Choroid plexus epithelial cell (primary cell): Measurements from ENCODE around the gene ZBTB7C.
A peak's percentile ranks its signal among the peaks of the same experiment; 100 is the strongest.

Experiments
- DNase-seq: peaks from one replicate; pipeline ENCODE4 v3.0.0-alpha.2; 2010; ENCODE audit warnings: low read depth
- H3K4me3 ChIP-seq: 2 replicates; pipeline ENCODE4 v1.5.1; 2011; ENCODE audit warnings: low read depth, mild to moderate bottlenecking, control low read depth, low read length, moderate library complexity
- CTCF ChIP-seq: conservative IDR thresholded peaks from 2 replicates; pipeline ENCODE4 v1.5.1; 2011; ENCODE audit warnings: low read depth, mild to moderate bottlenecking, control low read depth, inconsistent platforms, low read length, moderate library complexity

Gene ZBTB7C

GRCh38 chr18:48007381-48007780 is 401.8 kb downstream of the ZBTB7C start:
- DNase-seq: no peak
- TF ChIP-seq CTCF: no peak
- H3K4me3 ChIP-seq: no peak overlapping the region

GRCh38 chr18:48006415-48007175 is 402.6 kb downstream of the ZBTB7C start:
- H3K4me3 ChIP-seq: no peak overlapping the region
- no peak for TF ChIP-seq CTCF
- no peak for DNase-seq

GRCh38 chr18:48004577-48004976 is 404.6 kb downstream of the ZBTB7C start:
- DNase-seq: no peak
- H3K4me3 ChIP-seq: no peak overlapping the region
- TF ChIP-seq CTCF: no peak

GRCh38 chr18:48003426-48004349 is 405.5 kb downstream of the ZBTB7C start:
- DNase-seq: peak; percentile 79

GRCh38 chr18:48002933-48003365 is 406.2 kb downstream of the ZBTB7C start:
- TF ChIP-seq CTCF: no peak
- peak; percentile 25 for DNase-seq
- H3K4me3 ChIP-seq: no peak overlapping the region

More at GRCh38 chr18:48003426-48004349, 405.5 kb downstream of the ZBTB7C start:
- no peak for TF ChIP-seq CTCF
- H3K4me3 ChIP-seq: no peak overlapping the region

- no peak for TF ChIP-seq CTCF
- H3K4me3 ChIP-seq: no peak overlapping the region
- no peak for DNase-seq
These were observed 408.5 kb downstream of the ZBTB7C start for GRCh38 chr18:48000701-48001100.
